ENCODE measurements around the gene GPLD1.
"Not testable (repeated sequence)": the region's sequence is repeated elsewhere in the genome, so short reads cannot be mapped to it uniquely, and the experiment has no call there.

GPLD1 gene

DNA sequence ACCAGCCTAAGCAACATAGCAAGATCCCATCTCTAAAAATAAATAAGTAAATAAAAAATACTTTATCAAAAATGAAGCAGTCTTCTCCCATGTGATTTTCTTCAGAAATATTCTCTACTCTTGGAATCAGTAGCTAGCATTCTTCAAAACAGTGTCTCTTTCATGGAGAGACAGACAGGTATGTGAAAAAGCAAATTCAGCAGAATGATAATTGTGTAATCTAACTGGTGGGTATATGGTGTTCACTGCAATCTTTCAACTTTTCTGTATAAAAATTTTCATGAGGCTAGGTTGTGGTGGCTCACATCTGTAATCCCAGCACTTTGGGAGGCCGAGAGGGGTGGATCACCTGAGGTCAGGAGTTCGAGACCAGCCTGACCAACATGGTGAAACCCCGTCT lies 78.8 kb downstream of the GPLD1 start:
- DNase-seq (ENCODE audit: low read depth) = no peak

DNA sequence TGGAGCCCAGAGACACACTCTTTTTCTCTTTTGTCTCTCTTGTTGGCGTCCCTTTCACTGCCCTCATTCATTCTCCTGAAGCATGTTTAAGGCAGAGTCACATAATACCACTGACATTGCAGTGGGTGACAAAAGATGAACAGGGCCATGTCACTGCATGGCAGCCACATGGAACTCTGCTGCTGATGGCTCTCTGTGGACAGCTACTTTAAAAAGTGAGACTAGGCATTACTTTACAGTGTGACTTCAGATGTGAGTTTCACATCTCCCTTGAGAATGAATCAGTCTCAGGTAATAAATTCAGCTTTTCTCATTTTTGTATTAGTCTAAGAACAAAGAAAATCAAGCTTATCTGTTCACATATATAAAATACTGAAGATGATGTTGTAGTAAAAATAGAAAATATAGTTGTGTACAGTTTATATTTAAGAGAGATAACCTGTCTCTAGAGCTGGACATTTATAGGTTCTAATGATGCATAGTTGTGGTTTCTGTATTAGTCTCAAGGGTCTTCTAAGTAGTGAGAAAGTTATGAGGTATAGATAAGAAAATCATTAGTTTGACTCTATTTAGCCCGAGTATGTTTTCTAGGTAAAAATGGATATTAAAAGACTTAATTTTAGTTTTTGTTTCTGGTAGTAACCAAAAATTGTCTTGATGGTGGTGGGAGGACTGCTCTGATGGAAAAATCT lies 80.5 kb downstream of the GPLD1 start:
- no peak for DNase-seq (ENCODE audit: low read depth)

DNA sequence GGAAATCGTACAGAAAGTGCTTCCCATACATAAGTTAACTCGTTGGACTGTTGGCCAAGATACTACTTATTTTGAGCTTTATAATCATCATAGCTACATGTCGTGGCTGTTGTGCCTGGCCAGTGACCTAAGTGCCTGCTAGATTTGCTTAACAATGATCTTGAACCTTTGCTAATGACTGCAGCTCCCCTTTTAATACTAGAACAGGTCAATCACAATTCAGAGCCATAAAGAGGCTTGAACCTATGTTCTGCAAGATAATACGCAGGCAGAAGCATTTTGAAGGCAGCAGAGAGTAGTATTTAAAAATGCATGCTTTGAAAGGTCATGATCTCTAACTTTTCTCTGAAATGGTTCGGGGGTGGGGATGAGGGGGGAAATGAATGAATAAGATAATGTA lies 84.1 kb downstream of the GPLD1 start:
- no peak for DNase-seq (ENCODE audit: low read depth)

DNA sequence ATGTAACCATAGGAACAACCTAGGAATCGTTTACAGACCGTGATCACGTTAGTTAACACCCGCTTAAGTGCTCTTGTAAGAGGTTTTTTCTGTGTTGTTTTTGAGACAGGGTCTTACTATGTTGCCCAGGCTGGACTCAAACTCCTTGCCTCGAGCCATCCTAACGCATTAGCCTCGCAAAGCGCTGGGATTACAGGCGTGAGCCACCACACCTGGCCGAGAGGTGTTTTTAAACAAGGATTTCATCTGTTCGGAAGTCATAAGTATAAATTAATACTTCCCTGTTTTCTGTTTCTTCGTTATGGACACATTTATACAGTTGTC lies 85.9 kb downstream of the GPLD1 start:
- peak; percentile 2 for DNase-seq (ENCODE audit: low read depth)

DNA sequence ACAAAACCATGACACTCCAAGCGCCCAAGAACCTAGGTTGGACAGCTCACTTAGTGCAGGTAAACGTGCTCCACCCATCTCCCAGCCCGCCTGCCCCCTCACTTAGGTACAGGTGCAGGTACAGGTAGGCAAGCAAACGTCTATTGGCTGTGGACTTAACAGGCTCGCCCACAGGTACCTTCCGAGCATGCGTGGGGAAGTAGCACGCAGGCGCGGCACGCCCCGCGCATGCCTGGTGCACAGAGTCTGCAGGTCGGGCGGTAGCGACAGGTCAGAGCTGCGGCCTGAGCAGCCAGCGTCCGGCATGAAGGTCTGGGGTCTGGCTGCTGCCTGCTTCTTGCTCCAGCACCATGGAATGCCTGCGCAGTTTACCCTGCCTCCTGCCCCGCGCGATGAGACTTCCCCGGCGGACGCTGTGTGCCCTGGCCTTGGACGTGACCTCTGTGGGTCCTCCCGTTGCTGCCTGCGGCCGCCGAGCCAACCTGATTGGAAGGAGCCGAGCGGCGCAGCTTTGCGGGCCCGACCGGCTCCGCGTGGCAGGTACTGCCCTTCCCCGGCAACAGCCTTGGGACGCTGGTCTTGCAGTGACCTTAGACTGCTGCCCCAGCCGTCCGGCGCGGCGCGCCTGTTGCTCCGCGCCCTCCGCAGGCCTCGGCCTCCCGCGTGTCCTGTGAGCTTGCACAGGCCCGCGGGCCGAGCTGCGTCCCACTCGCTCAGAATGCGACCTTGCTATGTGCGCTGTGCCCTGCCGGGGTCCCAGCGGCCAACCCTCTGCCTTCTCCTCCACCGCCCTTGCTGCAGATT lies 86.5 kb downstream of the GPLD1 start, which contains the start of gene MRS2:
MRS2 (plus strand) TSS at position 240 of the 804 bp plus-strand sequence; CDS start at position 351, 111 bp downstream.
- DNase-seq (ENCODE audit: low read depth) = peak; percentile 62

DNA sequence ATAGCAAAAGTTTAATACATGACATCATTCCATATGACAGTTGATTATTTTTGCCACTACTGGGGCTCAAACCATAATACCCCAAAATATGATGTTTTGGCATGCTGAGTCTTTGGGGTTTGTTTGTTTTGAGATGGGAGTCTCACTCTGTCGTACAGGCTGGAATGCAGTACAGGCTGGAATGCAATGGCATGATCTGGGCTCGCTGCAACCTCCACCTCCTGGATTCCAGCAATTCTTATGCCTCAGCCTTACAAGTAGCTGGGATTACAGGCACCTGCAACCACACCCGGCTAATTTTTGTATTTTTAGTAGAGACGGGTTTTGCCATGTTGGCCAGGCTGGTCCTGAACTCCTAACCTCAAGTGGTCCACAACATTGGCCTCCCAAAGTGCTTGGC lies 87.9 kb downstream of the GPLD1 start:
- no peak for DNase-seq (ENCODE audit: low read depth)

DNA sequence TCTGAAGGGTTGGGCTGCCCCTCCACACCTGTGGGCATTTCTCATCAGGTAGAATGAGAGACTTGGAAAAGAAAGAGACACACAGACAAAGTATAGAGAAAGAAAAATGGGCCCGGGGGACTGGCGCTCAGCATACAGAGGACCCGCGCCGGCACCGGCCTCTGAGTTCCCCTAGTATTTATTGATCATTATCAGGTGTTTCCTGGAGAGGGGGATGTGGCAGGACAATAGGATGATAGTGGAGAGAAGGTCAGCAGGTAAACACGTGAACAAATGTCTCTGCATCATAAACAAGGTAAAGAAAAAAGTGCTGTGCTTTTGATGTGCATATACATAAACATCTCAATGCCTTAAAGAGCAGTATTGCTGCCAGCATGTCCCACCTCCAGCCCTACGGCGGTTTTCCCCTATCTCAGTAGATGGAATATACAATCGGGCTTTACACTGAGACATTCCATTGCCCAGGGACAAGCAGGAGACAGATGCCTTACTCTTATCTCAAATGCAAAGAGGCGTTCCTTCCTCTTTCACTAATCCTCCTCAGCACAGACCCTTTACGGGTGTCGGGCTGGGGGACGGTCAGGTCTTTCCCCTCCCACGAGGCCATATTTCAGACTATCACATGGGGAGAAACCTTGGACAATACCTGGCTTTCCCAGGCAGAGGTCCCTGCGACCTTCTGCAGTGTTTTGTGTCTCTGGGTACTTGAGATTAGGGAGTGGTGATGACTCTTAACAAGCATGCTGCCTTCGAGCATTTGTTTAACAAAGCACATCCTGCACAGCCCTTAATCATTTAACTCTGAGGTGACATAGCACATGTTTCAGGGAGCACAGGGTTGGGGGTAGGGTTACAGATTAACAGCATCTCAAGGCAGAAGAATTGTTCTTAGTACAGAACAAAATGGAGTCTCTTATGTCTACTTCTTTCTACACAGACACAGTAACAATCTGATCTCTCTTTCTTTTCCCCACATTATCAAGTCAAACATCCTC lies 89.0 kb downstream of the GPLD1 start:
- DNase-seq (ENCODE audit: low read depth) = not testable (repeated sequence)

DNA sequence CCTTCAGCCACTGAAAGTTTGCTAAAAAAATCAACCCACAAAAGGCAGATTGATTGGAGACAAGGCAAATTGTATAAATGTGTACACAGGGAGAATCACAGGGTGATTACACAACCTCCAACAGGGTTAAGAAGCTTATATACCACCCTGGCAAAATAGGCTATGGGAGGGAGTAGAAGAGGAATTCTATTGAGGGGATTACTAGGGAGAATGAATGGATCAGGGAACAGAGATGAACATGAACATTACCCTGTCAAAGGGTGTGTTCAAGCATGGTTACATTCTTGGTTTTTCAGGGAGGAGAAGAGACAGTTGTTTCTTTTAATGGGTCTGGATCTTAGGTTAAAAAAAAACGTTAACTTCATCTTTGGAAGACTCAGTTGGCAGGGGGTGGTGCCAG lies 91.7 kb downstream of the GPLD1 start:
- DNase-seq (ENCODE audit: low read depth) = no peak

DNA sequence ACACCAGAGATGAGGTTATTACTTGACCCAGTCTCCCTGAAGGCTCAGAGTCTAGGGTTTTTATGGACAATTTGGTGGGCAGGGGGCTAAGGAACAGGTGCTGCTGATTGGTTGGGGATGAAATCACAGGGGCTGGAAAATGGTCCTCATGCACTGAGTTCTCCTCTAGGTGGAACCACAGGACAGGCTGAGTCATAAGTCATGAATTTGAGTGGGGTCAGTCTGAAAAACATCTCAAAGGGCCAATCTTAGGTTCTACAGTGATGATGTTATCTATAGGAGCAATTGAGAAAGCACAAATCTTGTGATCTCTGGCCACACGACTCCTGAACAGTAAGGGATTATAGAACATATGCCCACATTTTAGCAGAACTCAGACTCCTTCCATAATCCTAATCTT lies 92.6 kb downstream of the GPLD1 start:
- no peak for DNase-seq (ENCODE audit: low read depth)

DNA sequence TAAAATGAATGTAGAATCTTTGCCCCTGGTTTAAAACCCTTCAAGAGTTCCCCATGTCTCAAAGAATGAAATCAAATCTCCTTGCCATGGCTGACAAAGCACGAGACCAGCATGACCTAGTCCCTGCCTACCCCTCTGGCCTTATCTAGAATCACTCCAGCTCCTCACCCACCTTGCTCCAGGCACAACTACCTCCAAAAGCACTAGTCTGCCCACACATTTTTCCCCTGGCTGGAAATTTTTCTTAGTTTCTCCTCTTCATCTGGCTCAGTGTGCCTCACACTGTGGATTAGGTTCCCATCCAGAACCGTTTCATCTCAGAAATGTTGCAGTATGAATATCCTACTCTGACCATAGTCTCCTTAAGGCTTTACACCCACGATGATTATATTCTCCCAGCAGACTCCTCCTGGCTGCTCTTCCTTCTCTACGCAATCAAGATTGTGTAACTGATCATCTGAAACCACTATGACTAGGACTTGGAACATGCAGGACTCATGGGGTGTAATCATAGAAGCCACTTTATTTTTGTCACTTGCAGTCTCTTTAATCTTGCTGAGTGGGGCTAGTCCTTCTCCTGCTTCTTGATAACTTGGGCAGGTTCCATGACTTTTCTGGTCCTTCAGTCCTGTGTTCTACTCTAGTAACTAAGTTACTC lies 94.5 kb downstream of the GPLD1 start:
- DNase-seq (ENCODE audit: low read depth) = peak; percentile 34

DNA sequence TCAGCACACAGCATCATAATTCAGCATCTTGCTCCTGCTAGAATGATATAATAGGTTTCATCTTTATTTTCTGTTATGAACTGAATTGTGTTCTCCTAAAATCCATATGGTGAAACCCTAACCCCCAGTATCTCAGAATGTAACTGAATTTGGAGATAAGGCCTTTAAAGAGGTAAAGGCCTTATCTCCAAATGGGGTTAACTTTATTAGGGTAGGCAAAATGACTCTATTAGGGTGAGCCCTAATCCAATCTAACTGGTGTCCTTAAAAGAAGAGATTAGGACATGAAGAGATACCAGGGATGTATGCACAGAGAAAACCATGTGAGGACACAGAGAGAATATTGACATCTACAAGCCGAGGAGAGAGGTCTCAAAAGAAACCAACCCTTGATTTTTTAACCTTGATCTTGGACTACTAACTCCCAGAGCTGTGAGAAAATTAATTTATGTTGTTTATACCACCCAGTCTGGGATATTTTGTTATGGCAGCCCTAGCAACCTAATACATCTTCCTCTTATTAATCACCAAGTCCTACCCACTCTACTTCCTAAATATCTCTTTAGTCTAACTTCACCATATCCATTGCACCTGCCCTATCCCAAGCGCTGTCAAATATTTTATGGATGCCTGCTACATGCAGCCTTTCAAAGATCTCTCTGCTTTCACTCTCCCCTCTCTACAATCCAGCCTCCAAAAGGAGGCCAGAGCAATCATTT lies 95.2 kb downstream of the GPLD1 start:
- no peak for DNase-seq (ENCODE audit: low read depth)

DNA sequence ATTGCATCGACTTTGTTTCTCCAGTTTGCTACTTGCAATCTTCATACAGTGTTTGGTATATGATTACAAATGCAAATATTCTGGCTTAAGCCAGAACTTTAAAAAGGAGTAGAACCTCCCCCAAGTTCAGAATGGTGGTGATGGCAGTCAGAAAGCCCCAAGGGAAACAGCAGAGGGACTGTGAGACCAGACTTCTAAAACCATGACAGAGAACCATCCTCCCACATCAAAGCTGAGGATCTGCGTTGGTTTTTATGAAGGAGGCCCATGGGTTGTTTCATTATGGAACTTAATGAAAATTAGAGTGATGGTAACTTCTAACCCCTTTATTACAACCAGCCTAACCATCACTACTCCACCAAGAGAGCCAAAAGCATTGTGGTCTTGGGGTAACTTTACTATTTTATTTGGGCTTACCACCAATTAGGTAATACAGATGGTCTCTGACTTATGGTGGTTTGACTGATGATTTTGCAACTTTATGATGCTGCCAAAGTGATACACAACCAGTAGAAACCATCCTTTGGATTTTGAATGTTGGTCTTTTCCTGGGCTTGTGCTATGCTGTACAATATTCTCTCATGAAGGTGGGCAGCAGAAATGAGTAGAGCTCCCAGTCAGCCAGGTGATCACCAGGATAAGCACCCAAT lies 97.5 kb downstream of the GPLD1 start:
- DNase-seq (ENCODE audit: low read depth) = no peak

DNA sequence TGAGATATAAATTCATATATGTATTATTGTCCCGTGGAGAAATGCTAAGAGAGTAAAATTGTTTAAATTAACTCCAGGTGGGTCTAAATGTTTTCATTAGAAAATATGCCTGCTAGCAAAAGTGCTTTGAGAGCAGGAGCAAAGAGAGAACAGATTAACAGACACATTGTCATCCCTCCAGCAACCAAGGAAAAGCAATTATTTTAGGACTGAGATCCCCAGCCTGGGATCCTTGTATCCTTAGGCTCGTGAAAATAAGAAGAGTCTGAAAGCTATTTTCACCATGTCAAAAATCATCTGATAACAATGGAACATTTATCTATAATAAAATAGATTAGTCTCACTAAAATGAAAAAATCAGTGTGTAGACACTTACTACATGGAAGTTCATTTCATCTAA lies 98.2 kb downstream of the GPLD1 start:
- DNase-seq (ENCODE audit: low read depth) = no peak

DNA sequence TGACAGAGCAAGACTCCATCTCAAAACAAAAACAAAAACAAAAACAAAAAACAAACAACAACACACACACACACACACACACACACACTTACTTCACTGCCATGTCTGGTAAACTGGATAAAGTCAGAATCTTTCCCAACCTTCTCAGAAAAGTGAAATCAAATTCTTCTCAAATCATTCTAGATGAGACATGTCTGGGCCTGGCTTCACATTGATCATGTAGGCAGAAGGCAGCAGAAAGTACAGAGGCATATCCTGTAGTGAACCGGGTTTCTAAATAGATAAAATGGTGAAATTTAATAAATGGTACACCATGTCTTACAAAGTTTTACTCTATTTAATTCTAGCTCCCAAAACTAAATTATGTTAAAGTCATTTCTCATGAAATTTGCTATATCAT lies 101.6 kb downstream of the GPLD1 start:
- DNase-seq (ENCODE audit: low read depth) = no peak

DNA sequence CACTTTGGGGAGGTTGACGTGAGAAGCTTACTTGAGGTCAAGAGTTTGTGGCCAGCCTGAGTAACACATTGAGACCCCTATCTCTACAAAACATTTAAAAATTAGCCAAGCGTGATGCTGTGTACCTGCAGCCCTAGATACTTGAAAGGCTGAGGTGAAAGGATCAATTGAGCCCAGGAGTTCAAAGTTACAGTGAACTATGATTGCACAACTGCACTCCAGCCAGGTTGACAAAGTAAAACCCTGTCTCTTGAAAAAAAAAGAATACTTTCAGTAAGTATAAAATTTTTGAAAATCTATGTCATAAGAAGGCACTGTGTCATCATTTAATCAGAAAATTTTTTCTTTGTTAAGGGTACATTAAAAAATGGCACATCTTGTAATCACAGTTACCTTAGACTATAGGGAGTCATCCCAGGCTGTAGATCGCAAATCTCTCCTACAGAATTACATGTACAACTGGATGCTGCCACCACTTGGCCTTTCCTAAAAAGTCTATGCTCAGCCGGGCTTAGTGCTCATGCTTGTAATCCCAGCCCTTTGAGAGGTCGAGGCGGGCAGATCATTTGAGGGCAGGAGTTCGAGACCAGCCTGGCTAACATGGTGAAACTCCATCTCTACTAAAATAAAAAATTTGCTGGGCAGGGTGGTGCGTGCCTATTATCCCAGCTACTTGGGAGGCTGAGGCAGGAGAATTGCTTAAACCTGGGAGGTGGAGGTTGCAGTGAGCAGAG lies 103.7 kb downstream of the GPLD1 start:
- DNase-seq (ENCODE audit: low read depth) = no peak

DNA sequence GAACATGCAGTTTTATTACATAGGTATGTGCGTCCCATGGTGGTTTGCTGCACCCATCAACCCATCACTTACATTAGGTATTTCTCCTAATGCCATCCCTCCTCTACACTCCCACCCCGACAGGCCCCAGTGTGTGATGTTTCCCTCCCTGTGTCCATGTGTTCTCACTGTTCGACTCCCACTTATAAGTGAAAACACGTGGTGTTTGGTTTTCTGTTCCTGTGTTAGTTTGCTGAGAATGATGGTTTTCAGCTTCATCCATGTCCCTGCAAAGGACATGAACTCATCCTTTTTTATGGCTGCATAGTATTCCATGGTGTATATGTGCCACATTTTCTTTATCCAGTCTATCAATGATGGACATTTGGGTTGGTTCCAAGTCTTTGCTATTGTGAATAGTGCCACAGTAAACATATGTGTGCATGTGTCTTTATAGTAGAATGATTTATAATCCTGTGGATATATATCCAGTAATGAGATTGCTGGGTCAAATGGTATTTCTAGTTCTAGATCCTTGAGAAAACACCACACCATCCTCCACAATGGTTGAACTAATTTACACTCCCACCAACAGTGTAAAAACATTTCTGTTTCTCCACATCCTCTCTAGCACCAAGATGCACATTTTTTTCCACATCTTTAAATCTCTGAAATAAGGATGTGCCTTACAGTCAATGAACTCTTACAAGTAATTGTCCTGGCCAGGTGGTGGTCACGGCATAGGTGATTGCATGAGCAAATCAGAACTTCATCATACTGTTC lies 104.8 kb downstream of the GPLD1 start:
- DNase-seq (ENCODE audit: low read depth) = not testable (repeated sequence)

DNA sequence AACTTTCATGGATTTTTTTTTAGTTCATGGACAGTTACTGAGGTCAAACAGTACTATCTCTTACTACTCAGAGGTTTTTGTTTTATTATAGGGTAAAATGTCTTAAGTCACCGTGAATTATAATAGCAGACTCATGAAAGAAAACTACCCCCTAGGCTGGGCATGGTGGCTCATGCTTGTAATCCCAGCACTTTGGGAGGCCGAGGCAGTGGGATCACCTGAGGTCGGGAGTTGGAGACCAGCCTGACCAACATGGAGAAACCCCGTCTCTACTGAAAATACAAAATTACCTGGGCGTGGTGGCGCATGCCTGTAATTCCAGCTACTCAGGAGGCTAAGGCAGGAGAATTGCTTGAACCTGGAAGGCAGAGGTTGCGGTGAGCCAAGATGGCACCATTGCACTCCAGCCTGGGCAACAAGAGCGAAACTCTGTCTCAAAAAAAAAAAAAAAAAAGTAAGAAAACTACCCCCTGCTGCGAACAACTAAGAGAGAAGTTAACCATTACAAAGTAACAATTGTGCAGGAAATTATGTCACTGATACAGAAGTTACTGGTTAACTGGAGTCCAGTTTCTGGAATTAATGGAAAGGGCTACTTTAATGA lies 106.4 kb downstream of the GPLD1 start:
- DNase-seq (ENCODE audit: low read depth) = not testable (repeated sequence)

DNA sequence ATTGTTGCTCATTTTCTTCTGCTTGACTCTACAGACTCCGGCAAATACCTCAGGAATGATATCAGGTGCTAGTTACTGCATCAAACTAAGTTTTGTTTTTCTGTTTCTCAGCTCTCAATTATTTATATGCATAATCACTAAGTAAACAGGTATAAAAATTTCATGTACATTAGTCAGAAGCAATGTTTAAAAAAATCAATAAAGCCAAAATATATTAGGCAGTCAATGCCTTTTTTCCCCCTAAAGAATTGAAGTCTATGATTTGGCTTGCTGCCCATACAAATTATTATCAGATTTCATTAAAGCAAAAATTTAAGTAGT lies 107.2 kb downstream of the GPLD1 start:
- DNase-seq (ENCODE audit: low read depth) = no peak
